Right lobe of liver (tissue), 6 donors: ENCODE measurements around the gene RPL18. TPM values are rescaled to one million over a fixed set of nuclear protein-coding genes. Genes with fewer than 3 reads are reported as not detected.
A peak's percentile ranks its signal among the peaks of the same experiment; 100 is the strongest.

Source experiments
- ATAC-seq, 4 donors: fragments of 200-7000 bp; cut with Tn5 transposase; one replicate each; pipeline ENCODE4 v1.9.1; 2020; ENCODE audit warnings: mild to moderate bottlenecking in 4 of 4, moderate library complexity in 4 of 4
- DNase-seq, 3 donors: peaks; one replicate each; pipeline ENCODE4 v3.0.0-alpha.2; 2020
- H3K27ac ChIP-seq, 3 donors: fragments of 200-600 bp; one replicate each; pipeline ENCODE4 v1.8.0; 2022
- H3K27me3 ChIP-seq, 2 donors: fragments of 200-600 bp; one replicate each; pipeline ENCODE4 v1.8.0; 2022
- H3K36me3 ChIP-seq, 4 donors: fragments of 200-600 bp; sonication (generic) in 1 of 4; one replicate each; pipeline versions ENCODE4 v1.5.1 to v1.8.0; 2017 to 2022; ENCODE audit warnings: control low read depth in 1 of 4
- H3K4me1 ChIP-seq, 4 donors: fragments of 200-600 bp; sonication (generic) in 1 of 4; one replicate each; pipeline versions ENCODE4 v1.5.1 to v1.8.0; 2017 to 2022; ENCODE audit warnings: control low read depth in 1 of 4
- H3K4me3 ChIP-seq, 3 donors: fragments of 200-600 bp; one replicate each; pipeline ENCODE4 v1.8.0; 2022
- H3K9me3 ChIP-seq, 4 donors: fragments of 200-600 bp; sonication (generic) in 1 of 4; one replicate each; pipeline versions ENCODE4 v1.5.1 to v1.8.0; 2017 to 2022; ENCODE audit warnings: control low read depth in 1 of 4
- POLR2A ChIP-seq: fragments of 450-650 bp; IDR thresholded peaks from one replicate; pipeline ENCODE4 v1.6.1; 2017; ENCODE audit warnings: antibody characterized with exemption, mild to moderate bottlenecking
- WGBS: methylation state at CpG from one replicate; pipeline ENCODE4 v1.1.6; 2018; ENCODE audit warnings: low coverage, low lambda C conversion rate; ENCODE audit not compliant: insufficient coverage; ENCODE audit errors: missing lambda C conversion rate; 5-methylcytosine and 5-hydroxymethylcytosine counted together
- intact Hi-C, 2 donors: fragments of 100-400 bp; cut with DNase I; formaldehyde crosslinking; loops; one replicate each; pipeline versions ENCODE4 v1.11.2 to v1.14.1; 2022
- total RNA-seq, 6 experiments: library from RNA; depleted of rRNA in 2 of 6; stranded (reverse); fragments of >200 nt in 2 of 6; fragmentation: NEBNext Ultra II Directional in 3 of 6; extraction: Animal tissue kit (Norgen Biotek cat#: 25700) in 3 of 6; gene quantifications; one replicate each; pipeline versions ENCODE4 v1.1.0 to v1.2.4, GENCODE V29; 2016 to 2023
- TF ChIP-seq, protein P1 (sequence below), 4 donors: fragments of 200-600 bp in 3 of 4; fragments of 450-650 bp in 1 of 4; IDR thresholded peaks; one replicate each; pipeline versions ENCODE4 v1.5.1 to v1.8.0; 2016 to 2022; ENCODE audit warnings: antibody characterized with exemption in 4 of 4, mild to moderate bottlenecking in 2 of 4
- donor health status: DM: no; HTN: yes; CAD: no.
- donor health status: DM: no; HTN: no; CAD: no.
- donor health status: DM: no; HTN: no; CAD: no.
- donor health status: DM: no; HTN: yes; CAD: no.
- donor health status: DM: no; HTN: yes; CAD: no.

RPL18 gene
- total RNA-seq, 6 experiments from 2014 or later: 355 to 867 (median 385) TPM

DNA sequence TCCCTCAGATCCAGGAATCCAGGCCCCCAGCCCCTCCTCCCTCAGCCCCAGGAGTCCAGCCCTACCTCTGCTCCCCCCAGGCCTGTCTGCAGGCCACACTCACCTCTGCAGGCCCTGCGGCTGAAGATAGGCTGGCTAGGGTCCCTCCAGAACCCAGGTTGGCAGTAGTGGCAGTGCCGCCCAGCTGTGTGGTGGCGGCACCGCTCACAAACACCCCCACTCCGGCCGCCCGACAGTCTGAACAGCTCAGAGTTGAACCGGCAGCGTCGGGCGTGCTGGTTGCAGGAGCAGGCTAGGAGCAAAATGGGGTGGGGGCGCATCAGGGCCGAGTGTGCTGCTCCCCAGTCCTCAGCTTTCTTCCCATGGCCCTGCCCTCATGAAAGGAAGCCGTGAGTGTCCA is 45.5 kb upstream of the RPL18 start:
- intact Hi-C loops: no loop called here
- Histone ChIP-seq H3K27ac (no peak overlapping the region), H3K4me3 (no peak overlapping the region), H3K27me3 (no peaks in the 10 kb centered on the region), H3K36me3 (no peaks in the 10 kb centered on the region), H3K9me3 (no peaks in the 10 kb centered on the region), H3K4me1 (no peaks in the 10 kb centered on the region)
- ATAC-seq (no peak), DNase-seq (no peak)
- 69% methylated on average over 6 of the region's 14 CpGs for WGBS
- TF ChIP-seq, protein P1, sequence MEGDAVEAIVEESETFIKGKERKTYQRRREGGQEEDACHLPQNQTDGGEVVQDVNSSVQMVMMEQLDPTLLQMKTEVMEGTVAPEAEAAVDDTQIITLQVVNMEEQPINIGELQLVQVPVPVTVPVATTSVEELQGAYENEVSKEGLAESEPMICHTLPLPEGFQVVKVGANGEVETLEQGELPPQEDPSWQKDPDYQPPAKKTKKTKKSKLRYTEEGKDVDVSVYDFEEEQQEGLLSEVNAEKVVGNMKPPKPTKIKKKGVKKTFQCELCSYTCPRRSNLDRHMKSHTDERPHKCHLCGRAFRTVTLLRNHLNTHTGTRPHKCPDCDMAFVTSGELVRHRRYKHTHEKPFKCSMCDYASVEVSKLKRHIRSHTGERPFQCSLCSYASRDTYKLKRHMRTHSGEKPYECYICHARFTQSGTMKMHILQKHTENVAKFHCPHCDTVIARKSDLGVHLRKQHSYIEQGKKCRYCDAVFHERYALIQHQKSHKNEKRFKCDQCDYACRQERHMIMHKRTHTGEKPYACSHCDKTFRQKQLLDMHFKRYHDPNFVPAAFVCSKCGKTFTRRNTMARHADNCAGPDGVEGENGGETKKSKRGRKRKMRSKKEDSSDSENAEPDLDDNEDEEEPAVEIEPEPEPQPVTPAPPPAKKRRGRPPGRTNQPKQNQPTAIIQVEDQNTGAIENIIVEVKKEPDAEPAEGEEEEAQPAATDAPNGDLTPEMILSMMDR (IDR thresholded peaks at IDR 0.05): no peak
- no peak for TF ChIP-seq POLR2A

DNA sequence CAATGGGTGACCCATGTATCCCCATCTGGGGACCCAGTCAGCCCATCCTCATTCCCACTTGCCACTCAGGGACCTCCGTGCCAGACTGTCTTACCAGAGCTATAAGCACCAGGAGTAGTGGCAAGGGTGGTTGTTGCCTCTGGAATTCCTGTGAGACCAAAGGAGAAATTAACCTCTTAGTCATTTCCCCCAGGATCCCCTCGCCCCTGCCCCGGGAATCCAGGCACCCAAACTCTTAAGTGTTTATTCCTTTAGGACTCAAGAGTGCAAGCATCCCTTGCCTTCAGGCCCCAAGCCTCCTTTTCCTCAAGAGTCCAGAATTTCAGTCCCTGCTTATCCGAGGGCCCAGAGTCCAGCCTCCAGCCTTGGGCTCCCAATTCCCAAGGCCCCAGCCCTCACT is 44.7 kb upstream of the RPL18 start:
- intact Hi-C loops: no loop called here
- no peaks in the 10 kb centered on the region for H3K4me1 ChIP-seq
- no peak overlapping the region for H3K27ac ChIP-seq
- H3K9me3 ChIP-seq: no peaks in the 10 kb centered on the region
- 82% methylated on average over 4 of the region's 4 CpGs for WGBS
- H3K36me3 ChIP-seq: no peaks in the 10 kb centered on the region
- H3K27me3 ChIP-seq: no peaks in the 10 kb centered on the region
- H3K4me3 ChIP-seq: no peak overlapping the region
- TF ChIP-seq, protein P1 (IDR thresholded peaks at IDR 0.05): no peak
- no peak for TF ChIP-seq POLR2A
- DNase-seq (no peak), ATAC-seq (no peak)

DNA sequence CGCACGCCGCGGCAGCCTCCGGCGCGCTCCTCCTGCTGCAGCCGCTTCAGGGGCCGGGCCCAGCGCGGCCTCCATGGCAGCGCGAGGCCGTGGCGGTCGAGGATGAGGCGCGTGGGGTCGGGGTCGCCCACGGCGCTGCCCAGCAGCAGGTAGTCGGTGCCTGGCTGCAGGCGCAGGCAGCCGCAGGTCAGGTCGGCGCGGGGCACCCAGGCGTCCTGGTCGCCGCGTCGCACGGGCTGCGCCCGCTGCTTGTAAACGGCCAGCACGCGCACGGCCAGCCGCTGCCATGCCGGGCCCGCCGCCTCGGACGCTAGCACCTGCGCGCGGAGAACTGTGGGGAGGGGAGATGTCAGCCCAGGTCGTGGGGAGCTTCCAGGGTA is 42.7 kb upstream of the RPL18 start:
- ATAC-seq (no peak), DNase-seq (no peak)
- Histone ChIP-seq H3K4me3 (no peak overlapping the region), H3K9me3 (no peaks in the 10 kb centered on the region), H3K4me1 (no peaks in the 10 kb centered on the region), H3K27me3 (no peaks in the 10 kb centered on the region), H3K36me3 (no peaks in the 10 kb centered on the region), H3K27ac (no peak overlapping the region)
- TF ChIP-seq POLR2A: no peak
- TF ChIP-seq, protein P1 (IDR thresholded peaks at IDR 0.05): no peak
- WGBS: no CpG with 5 or more reads among the region's 50 CpGs
- intact Hi-C loops: no loop called here

DNA sequence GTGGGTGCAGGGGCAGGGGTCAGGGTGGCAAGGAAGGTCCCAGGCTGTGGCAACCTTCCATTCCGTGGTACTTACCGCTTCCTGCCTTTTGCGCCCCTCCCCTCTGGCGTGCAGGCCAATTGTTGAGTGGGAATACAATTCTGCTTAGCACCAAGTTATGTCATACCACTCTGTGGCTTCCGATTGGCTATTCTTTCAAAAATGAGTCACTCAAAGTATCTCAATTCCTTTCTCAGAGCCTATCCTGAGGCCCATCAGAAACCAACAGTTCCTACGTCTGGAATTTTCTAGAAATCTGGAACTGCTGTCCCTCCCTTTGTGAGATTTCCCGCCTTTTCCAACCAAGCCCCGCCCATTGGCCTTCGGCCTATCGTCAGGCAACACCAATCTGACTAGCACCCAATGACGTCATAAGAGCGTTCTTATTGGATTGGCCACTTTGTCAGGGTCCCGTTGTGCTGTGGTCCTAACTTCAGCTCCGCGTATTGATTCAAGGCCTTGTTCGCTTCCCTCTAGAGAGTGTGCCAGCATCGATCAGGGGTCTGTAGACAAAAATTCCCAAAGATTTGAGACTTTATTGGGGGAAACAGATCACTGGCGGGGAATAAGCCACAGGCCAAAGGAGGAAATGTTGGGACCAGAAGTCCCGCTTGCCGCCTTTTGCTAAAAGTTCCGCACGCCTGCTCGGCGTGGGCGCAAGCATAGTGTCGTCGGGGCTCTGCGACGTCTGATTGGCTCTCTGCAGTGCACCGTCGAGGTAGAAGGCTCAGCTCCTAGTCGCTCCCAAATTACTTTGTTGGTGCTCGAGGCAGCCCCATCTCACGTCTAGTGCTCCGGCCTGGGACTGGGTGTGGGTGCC is 42.1 kb upstream of the RPL18 start:
- Histone ChIP-seq H3K9me3 (no peaks in the 10 kb centered on the region), H3K4me1 (no peaks in the 10 kb centered on the region), H3K27ac (no peak overlapping the region), H3K36me3 (no peaks in the 10 kb centered on the region), H3K27me3 (no peaks in the 10 kb centered on the region), H3K4me3 (no peak overlapping the region)
- no peak for TF ChIP-seq POLR2A
- TF ChIP-seq, protein P1 (IDR thresholded peaks at IDR 0.05): no peak
- ATAC-seq (peak; percentile 76 to 90 (median 83)), DNase-seq (peak; percentile 75 to 85 (median 78))
- WGBS: 28% methylated on average over 15 of the region's 35 CpGs
- intact Hi-C loops: no loop called here
